ENCODE measurements around the gene RALGPS2. TPM values are rescaled to one million over a fixed set of nuclear protein-coding genes. Genes with fewer than 3 reads are reported as not detected.

The RALGPS2 gene
- total RNA-seq, 4 donors from 2014 or later = 4.3 to 30.8 (median 16.8) TPM

- peak overlapping the region in 3 of 4 donors; percentile 56 to 88 (median 87) for H3K27ac ChIP-seq
- no peaks in the 10 kb centered on the region for H3K9me3 ChIP-seq
- no peak for DNase-seq (ENCODE audit: low spot score in 2 of 2)
- H3K4me1 ChIP-seq = peaks cover 0 to 68% (median 16%) of the 10 kb centered on the region in 4 donors
- TF ChIP-seq EP300 (IDR thresholded peaks at IDR 0.05) = no peak
- TF ChIP-seq POLR2A (IDR thresholded peaks at IDR 0.05) = no peak
- no peak for TF ChIP-seq CTCF (IDR thresholded peaks at IDR 0.05)
- no peaks in the 10 kb centered on the region for H3K36me3 ChIP-seq
- 70 to 76% methylated on average over 7 of the region's 7 CpGs for WGBS, 2 donors
- no peaks in the 10 kb centered on the region for H3K27me3 ChIP-seq
- H3K4me3 ChIP-seq = no peak overlapping the region
Observed at GRCh38 chr1:178940068-178940765, 215.2 kb downstream of the RALGPS2 start.

GRCh38 chr1:178941261-178941689 lies 216.2 kb downstream of the RALGPS2 start:
- peaks cover 0 to 61% (median 16%) of the 10 kb centered on the region in 4 donors for H3K4me1 ChIP-seq
- no peak for TF ChIP-seq EP300 (IDR thresholded peaks at IDR 0.05)
- no peak for TF ChIP-seq CTCF (IDR thresholded peaks at IDR 0.05)
- no peak for TF ChIP-seq POLR2A (IDR thresholded peaks at IDR 0.05)
- no peaks in the 10 kb centered on the region for H3K9me3 ChIP-seq
- H3K4me3 ChIP-seq = no peak overlapping the region
- no peaks in the 10 kb centered on the region for H3K36me3 ChIP-seq
- H3K27me3 ChIP-seq = no peaks in the 10 kb centered on the region
- 79 to 88% methylated on average over 11 of the region's 11 CpGs for WGBS, 2 donors
- DNase-seq (ENCODE audit: low spot score in 2 of 2) = no peak
- H3K27ac ChIP-seq = peak overlapping the region in 1 of 4 donors; percentile 88

GRCh38 chr1:178941849-178942248 lies 216.8 kb downstream of the RALGPS2 start:
- no peak overlapping the region for H3K4me3 ChIP-seq

GRCh38 chr1:178942285-178943198 lies 217.5 kb downstream of the RALGPS2 start:
- no peak overlapping the region for H3K4me3 ChIP-seq
- WGBS, 2 donors = 75 to 80% methylated on average over 15 of the region's 15 CpGs
- no peaks in the 10 kb centered on the region for H3K27me3 ChIP-seq
- peak overlapping the region in 1 of 4 donors; percentile 39 for H3K27ac ChIP-seq
- TF ChIP-seq EP300 (IDR thresholded peaks at IDR 0.05) (no peak), CTCF (IDR thresholded peaks at IDR 0.05) (no peak)
- H3K36me3 ChIP-seq = no peaks in the 10 kb centered on the region
- peaks cover 0 to 53% (median 16%) of the 10 kb centered on the region in 4 donors for H3K4me1 ChIP-seq
- no peaks in the 10 kb centered on the region for H3K9me3 ChIP-seq
- no peak for DNase-seq (ENCODE audit: low spot score in 2 of 2)

More at GRCh38 chr1:178941849-178942248, 216.8 kb downstream of the RALGPS2 start:
- 47 to 62% methylated on average over 14 of the region's 14 CpGs for WGBS, 2 donors
- Histone ChIP-seq H3K4me1 (peaks cover 0 to 56% (median 16%) of the 10 kb centered on the region in 4 donors), H3K9me3 (no peaks in the 10 kb centered on the region), H3K27me3 (no peaks in the 10 kb centered on the region), H3K36me3 (no peaks in the 10 kb centered on the region), H3K27ac (peak overlapping the region in 1 of 4 donors; percentile 88)
- TF ChIP-seq EP300 (IDR thresholded peaks at IDR 0.05) = no peak
- no peak for TF ChIP-seq POLR2A (IDR thresholded peaks at IDR 0.05)
- TF ChIP-seq CTCF (IDR thresholded peaks at IDR 0.05) = no peak
- no peak for DNase-seq (ENCODE audit: low spot score in 2 of 2)

All from tibial nerve (tissue), 4 donors.